Mucosa of descending colon (tissue), 3 donors: Measurements from ENCODE around the gene GPS1. TPM values are rescaled to one million over a fixed set of nuclear protein-coding genes. Genes with fewer than 3 reads are reported as not detected.

Experiments used
- ATAC-seq: fragments of 200-7000 bp; cut with Tn5 transposase; one replicate; pipeline ENCODE4 v1.9.1; 2020; ENCODE audit warnings: mild to moderate bottlenecking, moderate library complexity
- DNase-seq, 3 donors: peaks; one replicate each; pipeline ENCODE4 v3.0.0-alpha.2; 2020
- H3K36me3 ChIP-seq: fragments of 200-600 bp; one replicate; pipeline ENCODE4 v1.8.0; 2021; ENCODE audit warnings: low read depth, mild to moderate bottlenecking
- H3K4me1 ChIP-seq: fragments of 200-600 bp; one replicate; pipeline ENCODE4 v1.8.0; 2021; ENCODE audit warnings: low read depth, mild to moderate bottlenecking
- H3K4me3 ChIP-seq: fragments of 200-600 bp; one replicate; pipeline ENCODE4 v1.8.0; 2021; ENCODE audit warnings: mild to moderate bottlenecking
- H3K9me3 ChIP-seq: fragments of 200-600 bp; one replicate; pipeline ENCODE4 v1.8.0; 2021; ENCODE audit warnings: mild to moderate bottlenecking
- intact Hi-C, 2 donors: fragments of 100-400 bp; cut with DNase I in 1 of 2; cut with micrococcal nuclease in 1 of 2; formaldehyde crosslinking; loops; one replicate each; pipeline versions ENCODE4 v1.11.0 to v1.11.1; 2022; cut with DNase I, micrococcal nuclease
- total RNA-seq, 3 donors: library from RNA; stranded (reverse); fragmentation: NEBNext Ultra II Directional in 2 of 3; extraction: Animal tissue kit (Norgen Biotek cat#: 25700) in 2 of 3; gene quantifications; one replicate each; pipeline versions ENCODE4 v1.2.1 to v1.2.4, GENCODE V29; 2021 to 2023
- TF ChIP-seq, protein P1 (sequence below): fragments of 200-600 bp; IDR thresholded peaks from one replicate; pipeline ENCODE4 v1.8.0; 2022; ENCODE audit warnings: antibody characterized with exemption, mild to moderate bottlenecking
- donor health status: DM: no; HTN: no; CAD: no; lungs with moderate emphysema.
- donor health status: DM: no; HTN: no; CAD: no.
- donor health status: DM: no; HTN: yes; CAD: no.

GPS1 gene
- total RNA-seq, 3 donors from 2014 or later = 73.6 to 81.6 (median 80.4) TPM

DNA sequence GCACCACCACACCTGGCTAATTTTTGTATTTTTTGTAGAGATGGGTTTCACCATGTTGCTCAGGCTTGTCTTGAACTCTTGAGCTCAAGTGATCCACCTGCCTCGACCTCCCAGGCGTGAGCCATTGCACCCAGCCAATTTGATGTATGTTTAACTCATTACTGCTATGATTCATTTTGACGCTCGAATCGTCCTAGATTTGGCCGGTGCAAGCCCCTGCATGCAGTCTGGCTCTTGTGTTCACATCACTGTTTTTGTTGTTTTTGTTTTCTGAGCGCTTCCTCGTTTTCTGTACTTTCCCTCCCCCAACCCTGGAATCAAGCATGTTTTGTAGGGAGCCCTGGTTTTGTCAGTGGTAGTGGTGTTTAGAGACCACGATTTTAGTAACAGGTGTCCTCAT, 21.7 kb downstream of the GPS1 start:
- peaks cover 4% of the 10 kb centered on the region for H3K4me1 ChIP-seq
- intact Hi-C loops = no loop called here

DNA sequence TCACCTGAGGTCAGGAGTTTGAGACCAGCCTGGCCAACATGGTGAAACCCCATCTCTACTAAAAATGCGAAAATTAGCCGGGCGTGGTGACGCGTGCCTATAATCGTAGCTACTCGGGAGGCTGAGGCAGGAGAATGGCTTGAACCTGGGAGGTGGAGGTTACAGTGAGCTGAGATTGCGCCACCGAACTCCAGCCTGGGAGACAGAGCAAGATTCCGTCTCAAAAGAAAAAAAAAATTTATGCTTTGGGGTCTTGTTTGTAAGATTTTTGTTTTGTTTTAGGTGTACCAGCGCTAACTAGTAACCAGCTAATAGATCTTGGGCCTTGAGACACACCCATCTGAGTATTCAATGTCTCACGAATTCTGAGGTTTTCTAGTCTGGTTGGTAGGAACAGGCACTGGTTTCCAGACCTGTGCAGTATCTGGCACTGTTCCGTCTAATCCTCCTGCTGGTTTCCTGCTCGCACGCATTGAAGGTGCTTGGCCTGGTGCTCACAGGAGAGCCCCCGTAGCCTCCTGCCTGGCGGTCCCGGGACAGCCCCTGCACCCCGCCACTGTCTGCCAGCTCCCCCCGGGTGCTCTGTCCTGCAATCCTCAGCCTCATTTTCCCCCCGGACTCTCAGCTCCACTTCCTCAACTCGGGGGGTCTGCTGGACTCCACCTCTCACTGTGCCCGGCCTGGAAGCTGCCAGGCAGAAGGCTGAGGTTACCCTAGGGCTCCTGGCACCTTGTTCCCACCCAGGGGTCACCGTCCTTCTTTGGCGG, 24.5 kb downstream of the GPS1 start:
- H3K4me1 ChIP-seq = peaks cover 4% of the 10 kb centered on the region
- intact Hi-C loops = no loop called here
- no peaks in the 10 kb centered on the region for H3K9me3 ChIP-seq
- DNase-seq = no peak
- peaks cover 8% of the 10 kb centered on the region for H3K36me3 ChIP-seq
- ATAC-seq = no peak
- TF ChIP-seq, protein P1, sequence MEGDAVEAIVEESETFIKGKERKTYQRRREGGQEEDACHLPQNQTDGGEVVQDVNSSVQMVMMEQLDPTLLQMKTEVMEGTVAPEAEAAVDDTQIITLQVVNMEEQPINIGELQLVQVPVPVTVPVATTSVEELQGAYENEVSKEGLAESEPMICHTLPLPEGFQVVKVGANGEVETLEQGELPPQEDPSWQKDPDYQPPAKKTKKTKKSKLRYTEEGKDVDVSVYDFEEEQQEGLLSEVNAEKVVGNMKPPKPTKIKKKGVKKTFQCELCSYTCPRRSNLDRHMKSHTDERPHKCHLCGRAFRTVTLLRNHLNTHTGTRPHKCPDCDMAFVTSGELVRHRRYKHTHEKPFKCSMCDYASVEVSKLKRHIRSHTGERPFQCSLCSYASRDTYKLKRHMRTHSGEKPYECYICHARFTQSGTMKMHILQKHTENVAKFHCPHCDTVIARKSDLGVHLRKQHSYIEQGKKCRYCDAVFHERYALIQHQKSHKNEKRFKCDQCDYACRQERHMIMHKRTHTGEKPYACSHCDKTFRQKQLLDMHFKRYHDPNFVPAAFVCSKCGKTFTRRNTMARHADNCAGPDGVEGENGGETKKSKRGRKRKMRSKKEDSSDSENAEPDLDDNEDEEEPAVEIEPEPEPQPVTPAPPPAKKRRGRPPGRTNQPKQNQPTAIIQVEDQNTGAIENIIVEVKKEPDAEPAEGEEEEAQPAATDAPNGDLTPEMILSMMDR = no peak
- no peak overlapping the region for H3K4me3 ChIP-seq

More for the DNA sequence above, 21.7 kb downstream of the GPS1 start:
- TF ChIP-seq, protein P1 = no peak
- no peaks in the 10 kb centered on the region for H3K36me3 ChIP-seq
- H3K9me3 ChIP-seq = no peaks in the 10 kb centered on the region
- DNase-seq = no peak
- ATAC-seq = no peak
- no peak overlapping the region for H3K4me3 ChIP-seq

DNA sequence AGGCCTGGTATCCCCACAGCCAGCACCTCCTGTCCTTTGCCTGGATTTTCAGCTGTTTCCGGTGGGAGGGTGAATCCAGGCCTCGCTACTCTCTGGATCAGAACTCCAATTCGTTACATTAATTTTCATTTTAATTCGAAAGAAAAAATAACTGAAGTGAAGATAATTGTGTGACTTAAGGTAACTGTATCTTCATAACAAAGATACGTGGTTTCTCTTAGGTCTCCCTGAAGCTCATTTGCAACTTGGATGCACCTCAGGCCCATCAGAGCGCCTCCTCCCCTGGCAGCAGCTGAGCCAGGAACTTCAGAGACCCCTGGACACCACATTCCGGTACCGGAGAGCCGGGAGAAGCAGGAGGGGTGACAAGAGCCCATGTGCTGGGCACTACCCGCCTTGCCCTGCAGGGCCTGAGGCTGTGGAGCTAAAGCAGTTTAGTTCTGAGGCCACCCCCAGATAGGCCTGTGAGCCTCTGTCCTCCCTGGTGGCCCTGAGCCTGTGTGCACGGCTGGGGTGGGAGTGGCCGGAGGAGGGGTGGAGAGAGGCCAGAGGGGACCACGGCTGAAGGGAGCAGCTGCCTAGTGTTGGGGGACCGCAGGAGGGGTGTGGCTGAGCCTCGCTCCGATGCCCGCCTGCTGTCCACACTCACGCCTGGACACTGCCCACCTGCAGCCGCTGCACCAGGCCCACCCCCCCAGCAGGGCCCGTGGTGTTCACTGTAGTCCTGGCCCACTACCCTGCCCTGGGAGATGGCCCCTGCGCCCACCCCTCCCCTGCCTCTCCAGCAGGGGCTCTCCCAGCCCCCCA, 25.3 kb downstream of the GPS1 start:
- intact Hi-C loops = no loop called here
- ATAC-seq (peak; percentile 2), DNase-seq (no peak)
- Histone ChIP-seq H3K4me3 (no peak overlapping the region), H3K9me3 (no peaks in the 10 kb centered on the region), H3K4me1 (peaks cover 4% of the 10 kb centered on the region), H3K36me3 (peaks cover 8% of the 10 kb centered on the region)
- TF ChIP-seq, protein P1 = no peak

DNA sequence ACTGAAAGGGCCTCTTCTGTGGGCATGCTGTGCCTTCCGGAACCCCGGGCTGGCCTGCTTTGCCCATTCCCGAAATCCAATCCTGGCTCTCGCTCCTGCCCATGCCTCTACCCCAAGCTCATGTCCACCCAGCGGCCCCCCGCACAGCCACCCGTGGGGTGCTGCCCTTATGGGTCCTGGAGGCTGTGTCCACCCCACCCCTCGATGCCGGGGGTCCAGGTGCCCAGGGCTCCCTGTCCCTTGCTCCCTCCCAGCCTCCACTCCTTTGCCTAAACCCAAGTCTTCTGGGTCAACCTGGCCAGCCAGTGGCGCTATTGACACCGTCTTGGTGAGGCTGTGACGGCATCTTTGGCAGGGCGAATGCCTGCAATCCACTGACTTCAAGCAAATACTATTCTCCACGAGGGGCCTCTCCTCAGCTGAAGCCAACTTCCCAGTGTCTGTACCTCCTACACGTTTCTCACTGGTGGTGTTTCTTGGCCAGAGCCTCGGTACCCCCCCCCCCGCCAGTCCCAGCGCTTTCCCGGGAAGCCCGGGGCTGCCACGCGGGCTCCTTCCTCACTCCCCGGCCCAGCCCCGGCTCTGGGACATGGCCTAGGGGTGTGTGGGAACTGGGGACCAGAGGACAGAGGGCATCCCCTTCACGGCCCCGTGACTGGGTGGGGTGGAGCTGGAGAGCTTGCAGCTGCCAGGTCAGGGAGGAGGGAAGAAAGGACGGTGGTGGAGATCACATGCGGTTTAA, 26.1 kb downstream of the GPS1 start:
- Histone ChIP-seq H3K4me3 (no peak overlapping the region), H3K9me3 (no peaks in the 10 kb centered on the region), H3K4me1 (no peaks in the 10 kb centered on the region), H3K36me3 (peaks cover 8% of the 10 kb centered on the region)
- TF ChIP-seq, protein P1 = no peak
- intact Hi-C loops = no loop called here
- no peak for ATAC-seq
- DNase-seq = no peak

DNA sequence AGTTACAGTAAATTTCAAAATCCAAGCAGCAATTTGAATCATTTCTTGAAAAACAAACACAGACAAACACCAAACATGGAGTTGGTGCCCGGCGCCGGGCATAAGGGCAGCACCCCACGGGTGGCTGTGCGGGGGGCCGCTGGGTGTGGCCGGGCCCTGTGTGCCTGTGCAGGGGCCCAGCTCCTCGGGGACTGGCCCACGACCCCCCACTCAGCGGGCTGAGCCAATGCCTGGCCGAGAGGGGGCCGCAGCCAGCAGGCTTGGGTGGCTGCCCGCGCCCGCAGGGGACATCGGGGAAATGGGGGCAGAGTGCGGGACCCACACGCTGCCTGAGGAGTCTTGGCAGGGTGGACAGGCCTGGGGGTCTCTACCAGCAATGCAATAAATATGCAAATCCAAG, 26.7 kb downstream of the GPS1 start:
- intact Hi-C loops = no loop called here
- Histone ChIP-seq H3K4me1 (no peaks in the 10 kb centered on the region), H3K9me3 (no peaks in the 10 kb centered on the region), H3K36me3 (peaks cover 14% of the 10 kb centered on the region), H3K4me3 (no peak overlapping the region)
- TF ChIP-seq, protein P1 = no peak
- ATAC-seq (no peak), DNase-seq (no peak)
